ENCODE measurements around the gene CCDC17.

CCDC17 gene

DNA sequence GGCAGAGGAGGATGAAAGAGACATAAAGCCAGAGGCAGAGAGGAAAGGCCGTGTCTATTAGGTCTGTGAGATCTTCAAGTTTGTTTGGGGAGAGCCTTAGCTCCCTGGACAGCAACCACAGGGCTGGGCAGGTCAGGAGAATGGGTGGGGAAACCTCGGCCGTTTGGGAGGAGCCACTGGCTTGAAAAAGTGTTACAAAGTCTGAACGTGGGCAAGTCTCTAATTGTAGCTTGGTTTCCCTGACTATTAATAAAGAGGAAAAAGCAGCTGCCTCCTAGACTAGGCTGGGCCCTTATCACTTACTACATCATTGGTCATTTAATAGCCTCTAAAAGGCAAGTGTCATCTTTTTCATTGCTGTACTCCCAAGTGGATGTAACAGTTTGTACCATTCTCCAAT, at the start of gene CCDC17:
Gene CCDC17, minus strand, starts transcription at position 83 of the 400 bp plus-strand sequence. CDS start 145 bp downstream, outside the sequence.
- TF ChIP-seq, protein P1, sequence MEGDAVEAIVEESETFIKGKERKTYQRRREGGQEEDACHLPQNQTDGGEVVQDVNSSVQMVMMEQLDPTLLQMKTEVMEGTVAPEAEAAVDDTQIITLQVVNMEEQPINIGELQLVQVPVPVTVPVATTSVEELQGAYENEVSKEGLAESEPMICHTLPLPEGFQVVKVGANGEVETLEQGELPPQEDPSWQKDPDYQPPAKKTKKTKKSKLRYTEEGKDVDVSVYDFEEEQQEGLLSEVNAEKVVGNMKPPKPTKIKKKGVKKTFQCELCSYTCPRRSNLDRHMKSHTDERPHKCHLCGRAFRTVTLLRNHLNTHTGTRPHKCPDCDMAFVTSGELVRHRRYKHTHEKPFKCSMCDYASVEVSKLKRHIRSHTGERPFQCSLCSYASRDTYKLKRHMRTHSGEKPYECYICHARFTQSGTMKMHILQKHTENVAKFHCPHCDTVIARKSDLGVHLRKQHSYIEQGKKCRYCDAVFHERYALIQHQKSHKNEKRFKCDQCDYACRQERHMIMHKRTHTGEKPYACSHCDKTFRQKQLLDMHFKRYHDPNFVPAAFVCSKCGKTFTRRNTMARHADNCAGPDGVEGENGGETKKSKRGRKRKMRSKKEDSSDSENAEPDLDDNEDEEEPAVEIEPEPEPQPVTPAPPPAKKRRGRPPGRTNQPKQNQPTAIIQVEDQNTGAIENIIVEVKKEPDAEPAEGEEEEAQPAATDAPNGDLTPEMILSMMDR (conservative IDR thresholded peaks at IDR 0.05; ENCODE audit: low read depth, low read length), result no peak
- no peak for DNase-seq (ENCODE audit: low read depth)
- H3K4me3 ChIP-seq (ENCODE audit: low read length), result no peak within 1 kb of the TSS

DNA sequence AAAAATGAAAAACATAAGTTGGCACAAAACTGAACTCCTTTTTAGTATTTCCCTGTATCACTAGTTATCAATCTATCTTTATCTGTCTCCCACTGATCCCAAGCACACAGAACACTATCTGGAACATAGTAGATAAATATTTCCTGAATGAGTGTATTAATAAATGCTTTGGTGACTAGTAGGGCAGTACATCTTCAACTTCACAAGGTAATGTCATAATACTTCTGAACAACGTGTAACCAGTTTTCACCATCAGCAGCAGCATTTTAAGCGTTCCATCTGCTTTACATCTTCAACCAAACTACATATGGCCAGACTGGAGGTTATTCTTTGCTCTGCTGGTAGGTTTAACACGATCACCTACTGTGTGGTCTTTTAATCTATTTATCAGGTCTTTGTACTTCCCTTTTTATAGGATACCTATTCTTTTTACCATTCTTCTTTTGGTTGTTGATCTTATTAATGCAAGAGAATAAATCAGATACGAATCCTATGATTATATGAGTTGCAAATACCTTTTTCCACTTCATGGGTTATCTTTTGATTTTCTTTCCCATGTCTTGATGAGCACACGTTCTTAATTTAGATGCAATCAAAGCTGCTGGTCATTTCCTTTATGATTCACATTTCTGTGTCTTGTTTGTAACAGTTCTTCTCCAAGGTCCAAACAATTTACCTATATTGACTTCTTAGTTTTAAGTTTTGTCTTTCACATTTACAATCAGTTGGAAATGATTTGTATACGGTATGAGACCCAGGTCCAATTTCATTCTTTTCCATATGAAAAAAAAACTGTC, 46.2 kb upstream of the CCDC17 start:
- no peak for DNase-seq (ENCODE audit: low read depth)

DNA sequence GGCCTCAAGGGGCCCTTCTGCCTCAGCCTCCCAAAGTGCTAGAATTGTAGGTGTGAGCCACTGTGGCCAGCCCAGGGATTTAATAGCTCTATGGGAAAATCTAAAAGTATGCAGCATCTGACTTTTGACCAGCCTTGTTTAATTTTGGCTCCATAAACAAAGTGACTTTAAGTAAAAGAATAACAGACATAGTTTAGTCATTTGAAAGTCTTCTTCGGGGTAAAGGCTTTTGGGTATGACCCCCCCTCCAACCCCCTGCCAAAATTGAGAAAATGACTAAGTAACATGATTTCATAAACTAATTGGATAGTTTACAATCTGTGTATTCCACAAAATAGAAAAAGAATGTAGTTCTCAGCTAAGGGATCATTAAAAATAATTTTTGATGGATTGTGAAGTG, 45.5 kb upstream of the CCDC17 start:
- no peak overlapping the region for H3K4me3 ChIP-seq (ENCODE audit: low read length)
- DNase-seq (ENCODE audit: low read depth), result no peak
- TF ChIP-seq, protein P1 (conservative IDR thresholded peaks at IDR 0.05; ENCODE audit: low read depth, low read length), result no peak

More for the DNA sequence above, 46.2 kb upstream of the CCDC17 start:
- no peak overlapping the region for H3K4me3 ChIP-seq (ENCODE audit: low read length)
- TF ChIP-seq, protein P1 (conservative IDR thresholded peaks at IDR 0.05; ENCODE audit: low read depth, low read length), result no peak

DNA sequence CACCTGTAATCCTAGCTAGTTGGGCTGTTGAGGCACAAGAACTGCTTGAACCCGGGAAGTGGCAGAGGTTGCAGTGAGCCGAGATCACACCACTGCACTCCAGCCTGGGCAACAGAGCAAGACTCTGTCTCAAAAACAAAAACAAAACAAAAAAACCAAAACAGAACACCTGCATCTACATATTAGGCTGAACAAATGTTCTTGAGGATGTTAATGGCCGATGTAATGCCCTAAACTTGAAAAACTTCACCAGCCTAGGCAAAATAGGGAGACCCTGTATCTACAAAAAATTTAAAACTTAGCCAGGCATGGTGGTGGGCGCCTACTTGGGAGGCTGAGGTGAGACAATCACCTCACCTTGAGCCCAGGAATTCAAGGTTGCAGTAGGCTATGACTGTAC, 44.7 kb upstream of the CCDC17 start:
- H3K4me3 ChIP-seq (ENCODE audit: low read length), result no peak overlapping the region
- TF ChIP-seq, protein P1 (conservative IDR thresholded peaks at IDR 0.05; ENCODE audit: low read depth, low read length), result no peak
- no peak for DNase-seq (ENCODE audit: low read depth)

DNA sequence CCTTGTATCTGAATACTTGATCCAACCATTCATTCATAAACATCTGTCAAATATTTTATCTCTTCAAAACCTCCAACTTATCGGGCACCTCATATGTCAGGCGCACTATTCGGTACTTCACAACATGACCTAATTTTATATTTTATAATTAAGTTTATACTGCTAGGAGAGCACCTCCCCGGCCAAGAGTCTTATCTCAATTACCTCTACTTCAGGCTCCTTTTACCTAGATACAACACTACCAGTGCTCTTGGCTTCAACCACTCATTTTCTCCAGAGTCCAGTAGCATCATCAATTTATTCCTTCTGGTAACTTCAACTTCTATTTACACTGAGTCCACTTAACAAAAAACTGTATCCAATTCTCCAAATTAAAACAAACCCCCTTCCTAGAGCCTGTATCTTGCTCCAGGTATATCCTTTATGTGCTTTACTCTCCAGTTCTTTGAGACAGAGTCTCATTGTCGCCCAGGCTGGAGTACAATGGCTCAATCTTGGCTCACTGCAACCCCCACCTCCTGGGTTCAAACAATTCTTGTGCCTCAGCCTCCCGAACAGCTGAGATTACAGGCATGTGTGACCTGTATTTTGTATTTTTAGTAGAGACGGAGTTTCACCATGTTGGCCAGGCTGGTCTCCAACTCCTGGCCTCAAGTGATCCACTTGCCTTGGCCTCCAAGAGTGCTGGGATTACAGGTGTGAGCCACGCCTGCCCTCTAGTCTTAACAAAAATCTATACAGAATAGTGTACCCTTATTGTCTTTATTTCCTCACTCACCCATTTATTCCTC, 43.7 kb upstream of the CCDC17 start:
- no peak for DNase-seq (ENCODE audit: low read depth)
- TF ChIP-seq, protein P1 (conservative IDR thresholded peaks at IDR 0.05; ENCODE audit: low read depth, low read length), result no peak
- H3K4me3 ChIP-seq (ENCODE audit: low read length), result no peak overlapping the region

DNA sequence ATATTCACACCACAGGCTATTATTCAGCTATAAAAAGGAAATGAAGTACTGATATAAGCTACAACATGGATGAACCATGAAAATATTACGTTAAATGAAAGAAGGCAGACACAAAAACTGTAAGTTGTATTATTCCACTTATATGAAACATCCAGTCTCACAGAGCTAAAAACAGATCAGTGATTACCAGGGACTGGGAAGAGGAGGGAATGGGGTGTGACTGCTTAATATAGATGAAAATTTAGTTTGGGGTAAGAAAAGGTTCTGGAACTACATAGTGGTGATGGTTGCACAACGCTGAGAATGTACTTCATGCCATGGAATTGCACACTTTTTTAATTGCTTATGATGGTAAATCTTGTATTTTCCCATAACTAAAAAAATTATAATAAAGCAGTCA, 43.0 kb upstream of the CCDC17 start:
- no peak for DNase-seq (ENCODE audit: low read depth)
- H3K4me3 ChIP-seq (ENCODE audit: low read length), result no peak overlapping the region
- TF ChIP-seq, protein P1 (conservative IDR thresholded peaks at IDR 0.05; ENCODE audit: low read depth, low read length), result no peak

All from retinal pigment epithelial cell (primary cell).